ENCODE measurements around the gene PMS1. TPM values are rescaled to one million over a fixed set of nuclear protein-coding genes. Genes with fewer than 3 reads are reported as not detected.
A peak's percentile ranks its signal among the peaks of the same experiment; 100 is the strongest.

Gene PMS1
- total RNA-seq, 6 donors from 2014 or later = 6.7 to 27.1 (median 20.0) TPM

GRCh38 chr2:189848276-189848675, 64.0 kb downstream of the PMS1 start:
- Histone ChIP-seq H3K27ac (no peak overlapping the region), H3K27me3 (no peaks in the 10 kb centered on the region), H3K36me3 (peaks cover 0 to 37% (median 0%) of the 10 kb centered on the region in 4 donors), H3K9me3 (no peaks in the 10 kb centered on the region), H3K4me3 (no peak overlapping the region), H3K4me1 (no peaks in the 10 kb centered on the region)
- ATAC-seq (ENCODE audit: low FRiP score in 2 of 2) (peak in 1 of 2 donors; percentile 55), DNase-seq (no peak)
- no peak for TF ChIP-seq POLR2AphosphoS5 (IDR thresholded peaks at IDR 0.05)
- TF ChIP-seq EP300 (IDR thresholded peaks at IDR 0.05) = no peak
- no peak for TF ChIP-seq POLR2A (IDR thresholded peaks at IDR 0.05)
- TF ChIP-seq, protein P1, sequence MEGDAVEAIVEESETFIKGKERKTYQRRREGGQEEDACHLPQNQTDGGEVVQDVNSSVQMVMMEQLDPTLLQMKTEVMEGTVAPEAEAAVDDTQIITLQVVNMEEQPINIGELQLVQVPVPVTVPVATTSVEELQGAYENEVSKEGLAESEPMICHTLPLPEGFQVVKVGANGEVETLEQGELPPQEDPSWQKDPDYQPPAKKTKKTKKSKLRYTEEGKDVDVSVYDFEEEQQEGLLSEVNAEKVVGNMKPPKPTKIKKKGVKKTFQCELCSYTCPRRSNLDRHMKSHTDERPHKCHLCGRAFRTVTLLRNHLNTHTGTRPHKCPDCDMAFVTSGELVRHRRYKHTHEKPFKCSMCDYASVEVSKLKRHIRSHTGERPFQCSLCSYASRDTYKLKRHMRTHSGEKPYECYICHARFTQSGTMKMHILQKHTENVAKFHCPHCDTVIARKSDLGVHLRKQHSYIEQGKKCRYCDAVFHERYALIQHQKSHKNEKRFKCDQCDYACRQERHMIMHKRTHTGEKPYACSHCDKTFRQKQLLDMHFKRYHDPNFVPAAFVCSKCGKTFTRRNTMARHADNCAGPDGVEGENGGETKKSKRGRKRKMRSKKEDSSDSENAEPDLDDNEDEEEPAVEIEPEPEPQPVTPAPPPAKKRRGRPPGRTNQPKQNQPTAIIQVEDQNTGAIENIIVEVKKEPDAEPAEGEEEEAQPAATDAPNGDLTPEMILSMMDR (IDR thresholded peaks at IDR 0.05) = no peak
- WGBS, 2 donors = 90 to 96% methylated on average over 2 of the region's 2 CpGs

- no peak overlapping the region for H3K4me3 ChIP-seq
- H3K4me1 ChIP-seq = no peaks in the 10 kb centered on the region
- H3K27ac ChIP-seq = no peak overlapping the region
- 87 to 92% methylated on average over 2 of the region's 2 CpGs for WGBS, 2 donors
- DNase-seq (no peak), ATAC-seq (ENCODE audit: low FRiP score in 2 of 2) (no peak)
- peaks cover 0 to 40% (median 2%) of the 10 kb centered on the region in 4 donors for H3K36me3 ChIP-seq
- H3K27me3 ChIP-seq = no peaks in the 10 kb centered on the region
- TF ChIP-seq POLR2AphosphoS5 (IDR thresholded peaks at IDR 0.05) = no peak
- TF ChIP-seq EP300 (IDR thresholded peaks at IDR 0.05) = no peak
- no peak for TF ChIP-seq POLR2A (IDR thresholded peaks at IDR 0.05)
- TF ChIP-seq, protein P1 (IDR thresholded peaks at IDR 0.05) = no peak
- H3K9me3 ChIP-seq = no peaks in the 10 kb centered on the region
Observed at GRCh38 chr2:189849550-189849949, 65.3 kb downstream of the PMS1 start.

DNA sequence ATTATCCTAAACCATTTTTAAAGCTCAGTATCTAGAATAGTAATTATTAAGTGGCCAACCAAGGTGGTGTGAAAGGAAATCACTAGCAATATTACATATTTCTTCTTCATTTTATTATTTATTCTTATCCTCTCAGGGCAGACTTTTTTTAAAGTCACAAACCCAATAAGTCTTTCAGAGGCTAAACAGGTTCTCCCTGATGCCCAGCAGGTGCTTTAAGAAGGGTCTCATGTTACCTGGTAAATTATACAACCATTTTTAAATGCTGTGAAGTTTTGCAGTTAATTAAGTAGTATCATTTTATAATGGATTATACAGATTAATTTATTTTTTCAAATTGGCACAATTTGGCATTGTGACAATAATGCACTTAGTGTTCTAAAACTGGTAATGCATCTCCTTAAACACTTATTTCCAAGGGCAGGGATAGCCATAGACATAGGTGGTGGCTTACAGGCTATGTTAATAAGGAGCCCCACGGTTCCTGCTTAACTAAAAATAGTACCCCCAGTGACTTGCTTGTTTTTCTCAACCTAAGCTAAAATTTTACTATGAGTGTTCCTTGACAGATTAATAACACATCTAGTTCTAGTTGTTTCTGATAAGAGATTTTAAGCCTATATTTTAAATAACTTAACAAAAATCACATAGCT, 67.0 kb downstream of the PMS1 start:
- no peaks in the 10 kb centered on the region for H3K27me3 ChIP-seq
- no peaks in the 10 kb centered on the region for H3K4me1 ChIP-seq
- no peak for TF ChIP-seq POLR2AphosphoS5 (IDR thresholded peaks at IDR 0.05)
- TF ChIP-seq POLR2A (IDR thresholded peaks at IDR 0.05) = no peak
- TF ChIP-seq, protein P1 (IDR thresholded peaks at IDR 0.05) = no peak
- TF ChIP-seq EP300 (IDR thresholded peaks at IDR 0.05) = no peak
- WGBS, 2 donors = 45 to 50% methylated on average over 1 of the region's 1 CpG
- peaks cover 0 to 38% (median 5%) of the 10 kb centered on the region in 4 donors for H3K36me3 ChIP-seq
- DNase-seq (no peak), ATAC-seq (ENCODE audit: low FRiP score in 2 of 2) (no peak)
- H3K27ac ChIP-seq = no peak overlapping the region
- no peak overlapping the region for H3K4me3 ChIP-seq
- H3K9me3 ChIP-seq = no peaks in the 10 kb centered on the region

- H3K27ac ChIP-seq = no peak overlapping the region
- 92 to 97% methylated on average over 3 of the region's 3 CpGs for WGBS, 2 donors
- no peak for ATAC-seq (ENCODE audit: low FRiP score in 2 of 2)
- no peak for DNase-seq
- no peaks in the 10 kb centered on the region for H3K4me1 ChIP-seq
- H3K4me3 ChIP-seq = no peak overlapping the region
- H3K27me3 ChIP-seq = no peaks in the 10 kb centered on the region
- no peaks in the 10 kb centered on the region for H3K9me3 ChIP-seq
- peaks cover 0 to 23% (median 5%) of the 10 kb centered on the region in 4 donors for H3K36me3 ChIP-seq
- TF ChIP-seq POLR2A (IDR thresholded peaks at IDR 0.05) = no peak
- TF ChIP-seq POLR2AphosphoS5 (IDR thresholded peaks at IDR 0.05) = no peak
- TF ChIP-seq EP300 (IDR thresholded peaks at IDR 0.05) = no peak
- TF ChIP-seq, protein P1 (IDR thresholded peaks at IDR 0.05) = no peak
Observed at GRCh38 chr2:189854187-189854586, 69.9 kb downstream of the PMS1 start.

DNA sequence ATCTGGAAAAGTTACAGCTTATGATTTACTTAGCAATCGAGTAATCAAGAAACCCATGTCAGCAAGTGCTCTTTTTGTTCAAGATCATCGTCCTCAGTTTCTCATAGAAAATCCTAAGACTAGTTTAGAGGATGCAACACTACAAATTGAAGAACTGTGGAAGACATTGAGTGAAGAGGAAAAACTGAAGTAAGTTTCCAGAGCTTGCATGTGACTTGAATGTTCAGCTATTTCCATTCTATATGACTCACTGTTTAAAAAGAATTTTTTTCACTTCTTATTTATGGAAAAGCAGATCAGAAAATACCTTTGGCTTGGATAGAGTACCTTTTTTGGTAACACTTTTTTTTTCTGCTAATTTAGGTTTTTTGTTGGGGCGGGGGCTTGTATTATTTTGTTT, 70.7 kb downstream of the PMS1 start:
- Histone ChIP-seq H3K4me3 (no peak overlapping the region), H3K9me3 (no peaks in the 10 kb centered on the region), H3K27me3 (no peaks in the 10 kb centered on the region), H3K27ac (no peak overlapping the region), H3K36me3 (peaks cover 0 to 23% (median 5%) of the 10 kb centered on the region in 4 donors), H3K4me1 (no peaks in the 10 kb centered on the region)
- no peak for ATAC-seq (ENCODE audit: low FRiP score in 2 of 2)
- no peak for TF ChIP-seq EP300 (IDR thresholded peaks at IDR 0.05)
- DNase-seq = no peak
- 92 to 98% methylated on average over 3 of the region's 3 CpGs for WGBS, 2 donors

All from upper lobe of left lung (tissue), 6 donors.